ENCODE results near the gene CSNK2A3.

The CSNK2A3 gene

DNA sequence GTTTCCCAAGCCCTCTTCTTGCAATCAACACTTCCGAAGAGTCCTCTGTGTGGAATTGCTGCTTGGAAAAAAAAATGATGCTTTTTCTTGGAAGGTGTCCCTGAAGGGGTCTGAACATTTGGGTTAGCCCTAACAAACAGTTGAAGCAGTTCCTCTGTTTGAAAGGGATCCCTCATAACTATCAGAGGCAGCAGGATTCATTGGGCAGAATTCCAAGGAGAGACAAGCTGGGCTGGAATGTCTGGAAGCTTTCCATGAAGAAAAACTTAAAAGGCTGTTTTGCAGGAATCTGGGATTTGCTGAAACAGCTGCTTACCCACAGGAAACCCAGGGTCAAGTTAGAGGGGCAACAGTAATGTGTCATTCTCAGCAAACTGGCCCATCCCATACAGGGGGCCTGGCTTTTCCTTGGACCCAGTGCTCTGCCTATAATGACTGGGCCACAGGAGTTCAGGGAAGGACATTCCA is 3.1 kb downstream of the CSNK2A3 start:
- no peaks in the 10 kb centered on the region for H4K20me1 ChIP-seq (ENCODE audit: insufficient read depth, low read length)

DNA sequence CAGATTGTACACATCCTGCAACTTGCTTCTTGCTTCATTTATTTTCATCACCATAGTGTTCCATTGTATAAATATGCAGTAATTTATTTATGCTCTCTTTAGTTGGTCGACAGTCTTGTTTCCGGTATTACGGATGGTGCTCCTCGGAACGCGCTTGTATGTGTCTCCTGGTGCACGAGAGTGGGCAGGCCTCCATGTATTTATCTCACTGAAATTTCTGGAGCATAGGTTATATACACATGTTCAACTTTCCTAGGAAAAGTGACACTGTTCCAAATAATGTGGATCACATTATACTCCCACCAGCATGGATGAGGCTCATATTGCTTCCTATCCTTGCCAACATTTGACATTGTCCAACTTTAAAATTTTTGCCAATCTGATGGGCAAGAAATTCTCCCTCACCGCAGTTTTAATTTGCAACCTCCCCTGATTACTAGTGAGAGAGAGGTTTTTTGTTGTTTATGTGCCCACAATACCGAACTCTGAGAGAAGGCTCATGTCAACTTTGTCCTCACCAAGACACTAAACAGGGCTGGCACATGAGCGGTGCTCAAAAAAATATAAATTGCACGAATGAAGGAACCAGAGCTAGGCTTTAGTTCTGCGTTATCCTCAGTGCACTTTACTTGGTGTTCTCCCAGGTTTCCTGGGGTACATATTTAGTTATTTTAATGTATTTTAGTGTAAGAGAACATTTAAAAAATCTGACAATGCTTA is 3.8 kb downstream of the CSNK2A3 start:
- Histone ChIP-seq H3K36me3 (ENCODE audit: insufficient read depth, low read length) (no peaks in the 10 kb centered on the region), H3K27ac (ENCODE audit: low read length) (no peak overlapping the region), H3K4me2 (ENCODE audit: insufficient read depth, low read length) (no peak overlapping the region), H3K4me3 (ENCODE audit: low read depth in 1 of 2, low read length in 2 of 2) (no peak overlapping the region), H3K4me1 (ENCODE audit: insufficient read depth, low read length) (no peaks in the 10 kb centered on the region), H3K79me2 (ENCODE audit: insufficient read depth, low read length) (no peaks in the 10 kb centered on the region), H3K9ac (ENCODE audit: low read depth, low read length) (no peak overlapping the region), H2AFZ (ENCODE audit: low read depth, low read length) (no peak overlapping the region), H3K27me3 (ENCODE audit: insufficient read depth, low read length, poor library complexity) (peaks cover 5% of the 10 kb centered on the region), H4K20me1 (ENCODE audit: insufficient read depth, low read length) (no peaks in the 10 kb centered on the region), H3K9me3 (ENCODE audit: insufficient read depth, low read length, severe bottlenecking) (no peaks in the 10 kb centered on the region)
- DNase-seq (no peak), ATAC-seq (ENCODE audit: insufficient read depth, low read depth) (no peak)
- TF ChIP-seq EZH2 (IDR thresholded peaks at IDR 0.05; ENCODE audit: borderline replicate concordance, low read depth, low read length, severe bottlenecking): no peak
- TF ChIP-seq, protein P1, sequence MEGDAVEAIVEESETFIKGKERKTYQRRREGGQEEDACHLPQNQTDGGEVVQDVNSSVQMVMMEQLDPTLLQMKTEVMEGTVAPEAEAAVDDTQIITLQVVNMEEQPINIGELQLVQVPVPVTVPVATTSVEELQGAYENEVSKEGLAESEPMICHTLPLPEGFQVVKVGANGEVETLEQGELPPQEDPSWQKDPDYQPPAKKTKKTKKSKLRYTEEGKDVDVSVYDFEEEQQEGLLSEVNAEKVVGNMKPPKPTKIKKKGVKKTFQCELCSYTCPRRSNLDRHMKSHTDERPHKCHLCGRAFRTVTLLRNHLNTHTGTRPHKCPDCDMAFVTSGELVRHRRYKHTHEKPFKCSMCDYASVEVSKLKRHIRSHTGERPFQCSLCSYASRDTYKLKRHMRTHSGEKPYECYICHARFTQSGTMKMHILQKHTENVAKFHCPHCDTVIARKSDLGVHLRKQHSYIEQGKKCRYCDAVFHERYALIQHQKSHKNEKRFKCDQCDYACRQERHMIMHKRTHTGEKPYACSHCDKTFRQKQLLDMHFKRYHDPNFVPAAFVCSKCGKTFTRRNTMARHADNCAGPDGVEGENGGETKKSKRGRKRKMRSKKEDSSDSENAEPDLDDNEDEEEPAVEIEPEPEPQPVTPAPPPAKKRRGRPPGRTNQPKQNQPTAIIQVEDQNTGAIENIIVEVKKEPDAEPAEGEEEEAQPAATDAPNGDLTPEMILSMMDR (IDR thresholded peaks at IDR 0.05; ENCODE audit: borderline replicate concordance, extremely low read depth, low read length, poor library complexity, severe bottlenecking): no peak

More for the DNA sequence above, 3.1 kb downstream of the CSNK2A3 start:
- H3K9ac ChIP-seq (ENCODE audit: low read depth, low read length): no peak overlapping the region
- no peaks in the 10 kb centered on the region for H3K79me2 ChIP-seq (ENCODE audit: insufficient read depth, low read length)
- H2AFZ ChIP-seq (ENCODE audit: low read depth, low read length): no peak overlapping the region
- DNase-seq (no peak), ATAC-seq (ENCODE audit: insufficient read depth, low read depth) (no peak)
- H3K4me3 ChIP-seq (ENCODE audit: low read depth in 1 of 2, low read length in 2 of 2): no peak overlapping the region
- TF ChIP-seq EZH2 (IDR thresholded peaks at IDR 0.05; ENCODE audit: borderline replicate concordance, low read depth, low read length, severe bottlenecking): no peak
- TF ChIP-seq, protein P1 (IDR thresholded peaks at IDR 0.05; ENCODE audit: borderline replicate concordance, extremely low read depth, low read length, poor library complexity, severe bottlenecking): no peak
- H3K36me3 ChIP-seq (ENCODE audit: insufficient read depth, low read length): no peaks in the 10 kb centered on the region
- H3K27ac ChIP-seq (ENCODE audit: low read length): no peak overlapping the region
- no peaks in the 10 kb centered on the region for H3K9me3 ChIP-seq (ENCODE audit: insufficient read depth, low read length, severe bottlenecking)
- peaks cover 2% of the 10 kb centered on the region for H3K27me3 ChIP-seq (ENCODE audit: insufficient read depth, low read length, poor library complexity)
- no peak overlapping the region for H3K4me2 ChIP-seq (ENCODE audit: insufficient read depth, low read length)
- no peaks in the 10 kb centered on the region for H3K4me1 ChIP-seq (ENCODE audit: insufficient read depth, low read length)

DNA sequence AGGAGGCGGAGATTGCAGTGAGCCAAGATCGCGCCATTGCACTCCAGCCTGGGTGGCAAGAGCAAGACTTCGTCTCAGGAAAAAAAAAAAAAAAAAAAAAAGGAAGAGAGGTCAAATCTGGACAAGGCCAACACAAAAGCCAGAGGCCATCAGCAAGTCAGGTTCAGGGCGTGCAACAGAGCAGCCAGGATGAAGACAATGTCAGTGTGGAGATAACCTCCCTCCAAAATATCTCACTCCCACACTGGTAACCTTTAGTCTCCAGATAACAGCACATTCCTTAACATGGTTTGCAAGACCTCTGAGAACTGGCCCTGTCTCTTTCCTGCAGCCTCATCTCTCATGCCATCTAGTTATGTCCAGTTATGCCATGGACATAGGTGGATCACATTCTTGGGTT is 4.7 kb downstream of the CSNK2A3 start:
- no peaks in the 10 kb centered on the region for H3K36me3 ChIP-seq (ENCODE audit: insufficient read depth, low read length)
- H3K9me3 ChIP-seq (ENCODE audit: insufficient read depth, low read length, severe bottlenecking): no peaks in the 10 kb centered on the region
- no peak overlapping the region for H2AFZ ChIP-seq (ENCODE audit: low read depth, low read length)
- no peaks in the 10 kb centered on the region for H4K20me1 ChIP-seq (ENCODE audit: insufficient read depth, low read length)
- H3K4me2 ChIP-seq (ENCODE audit: insufficient read depth, low read length): no peak overlapping the region
- no peaks in the 10 kb centered on the region for H3K4me1 ChIP-seq (ENCODE audit: insufficient read depth, low read length)
- DNase-seq (no peak), ATAC-seq (ENCODE audit: insufficient read depth, low read depth) (no peak)
- peaks cover 5% of the 10 kb centered on the region for H3K27me3 ChIP-seq (ENCODE audit: insufficient read depth, low read length, poor library complexity)
- no peak overlapping the region for H3K9ac ChIP-seq (ENCODE audit: low read depth, low read length)
- H3K4me3 ChIP-seq (ENCODE audit: low read depth in 1 of 2, low read length in 2 of 2): no peak overlapping the region
- TF ChIP-seq, protein P1 (IDR thresholded peaks at IDR 0.05; ENCODE audit: borderline replicate concordance, extremely low read depth, low read length, poor library complexity, severe bottlenecking): no peak
- TF ChIP-seq EZH2 (IDR thresholded peaks at IDR 0.05; ENCODE audit: borderline replicate concordance, low read depth, low read length, severe bottlenecking): no peak
- no peak overlapping the region for H3K27ac ChIP-seq (ENCODE audit: low read length)
- no peaks in the 10 kb centered on the region for H3K79me2 ChIP-seq (ENCODE audit: insufficient read depth, low read length)

All from DND-41 (cell line).